GM12873 (cell line): ENCODE data around the gene ARMCX2.

ENCODE experiments used
- TF ChIP-seq, protein P1 (sequence below): IDR thresholded peaks from 2 replicates; pipeline ENCODE4 v1.5.1; 2012; ENCODE audit warnings: low read depth, mild to moderate bottlenecking, moderate library complexity, low read length, control low read depth; ENCODE audit not compliant: insufficient read depth; ENCODE audit errors: missing control alignments

The ARMCX2 gene

DNA sequence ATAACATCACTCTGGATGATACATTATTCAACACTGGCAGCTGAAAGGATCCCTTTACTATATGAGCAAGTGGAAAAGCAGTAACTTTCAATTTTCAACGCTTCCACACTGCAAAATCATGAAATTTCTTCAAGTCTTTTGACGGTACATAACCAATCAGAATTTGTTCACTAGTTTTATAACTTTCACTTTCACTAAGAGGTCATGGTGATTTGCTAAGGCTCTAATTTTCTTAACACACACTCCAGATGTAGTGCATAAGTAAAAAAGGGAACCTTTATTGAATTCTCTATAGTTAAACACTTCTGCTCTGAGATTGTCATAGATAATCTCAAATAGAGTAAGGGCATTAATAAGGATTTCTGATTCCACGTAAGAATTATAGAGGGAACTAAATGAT, 4.1 kb downstream of the ARMCX2 start:
- TF ChIP-seq, protein P1, sequence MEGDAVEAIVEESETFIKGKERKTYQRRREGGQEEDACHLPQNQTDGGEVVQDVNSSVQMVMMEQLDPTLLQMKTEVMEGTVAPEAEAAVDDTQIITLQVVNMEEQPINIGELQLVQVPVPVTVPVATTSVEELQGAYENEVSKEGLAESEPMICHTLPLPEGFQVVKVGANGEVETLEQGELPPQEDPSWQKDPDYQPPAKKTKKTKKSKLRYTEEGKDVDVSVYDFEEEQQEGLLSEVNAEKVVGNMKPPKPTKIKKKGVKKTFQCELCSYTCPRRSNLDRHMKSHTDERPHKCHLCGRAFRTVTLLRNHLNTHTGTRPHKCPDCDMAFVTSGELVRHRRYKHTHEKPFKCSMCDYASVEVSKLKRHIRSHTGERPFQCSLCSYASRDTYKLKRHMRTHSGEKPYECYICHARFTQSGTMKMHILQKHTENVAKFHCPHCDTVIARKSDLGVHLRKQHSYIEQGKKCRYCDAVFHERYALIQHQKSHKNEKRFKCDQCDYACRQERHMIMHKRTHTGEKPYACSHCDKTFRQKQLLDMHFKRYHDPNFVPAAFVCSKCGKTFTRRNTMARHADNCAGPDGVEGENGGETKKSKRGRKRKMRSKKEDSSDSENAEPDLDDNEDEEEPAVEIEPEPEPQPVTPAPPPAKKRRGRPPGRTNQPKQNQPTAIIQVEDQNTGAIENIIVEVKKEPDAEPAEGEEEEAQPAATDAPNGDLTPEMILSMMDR, result no peak

DNA sequence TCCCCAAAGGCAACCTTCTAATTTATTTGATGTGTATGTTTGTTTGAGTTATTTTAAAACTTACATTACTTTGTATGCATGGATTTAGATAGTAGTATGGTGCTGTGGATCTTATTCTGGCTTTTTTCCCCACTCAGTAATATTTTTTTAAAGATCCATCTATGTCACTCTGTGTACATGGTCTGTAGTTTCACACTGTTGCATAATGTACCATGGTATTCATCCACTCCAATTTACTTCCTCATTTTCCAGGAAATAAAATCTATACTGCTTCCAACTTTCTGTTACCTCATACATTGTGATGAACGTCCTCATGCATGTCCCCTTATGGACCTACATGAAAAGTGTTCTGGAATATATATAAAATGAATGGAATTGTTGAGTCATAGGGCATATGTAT, 17.6 kb downstream of the ARMCX2 start:
- TF ChIP-seq, protein P1, result no peak

DNA sequence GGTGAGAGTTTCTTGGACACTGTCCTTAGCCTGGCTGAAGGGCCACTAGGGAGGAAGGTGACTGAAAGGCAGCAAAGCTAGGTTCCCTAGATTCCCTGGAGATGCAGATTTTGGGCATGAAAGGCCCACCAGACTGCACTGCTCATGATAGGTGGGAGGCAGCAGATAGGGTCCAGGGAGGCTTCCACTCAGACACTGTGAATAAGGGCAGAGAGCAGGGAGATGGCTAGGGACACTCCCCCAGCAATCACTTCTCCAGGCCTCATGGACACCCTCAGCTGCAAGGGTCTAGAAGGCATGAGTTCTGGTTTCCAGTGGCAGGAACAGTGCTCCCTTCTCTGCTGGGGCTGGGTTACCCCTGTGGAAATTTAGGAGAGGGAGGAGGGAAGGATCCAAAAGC, 20.1 kb downstream of the ARMCX2 start:
- TF ChIP-seq, protein P1, result no peak

DNA sequence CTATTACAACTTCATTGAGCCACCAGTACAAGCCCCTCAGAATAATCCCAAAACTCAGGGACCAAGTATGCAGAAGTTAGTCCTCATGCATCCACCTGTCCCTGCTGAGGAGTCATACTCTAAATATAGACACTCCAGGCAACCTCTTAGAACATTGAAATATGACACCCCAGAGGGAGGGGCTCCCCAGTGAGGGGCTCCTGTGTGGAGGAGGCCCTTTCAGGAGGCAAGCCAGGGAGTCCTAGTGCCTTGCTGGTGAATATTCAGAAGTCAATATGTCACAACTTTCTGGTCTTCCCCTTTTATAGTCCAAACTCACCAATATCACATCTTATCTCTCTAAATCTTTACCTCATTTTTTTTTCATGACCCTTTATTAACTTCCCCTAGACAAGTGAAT, 40.3 kb downstream of the ARMCX2 start:
- TF ChIP-seq, protein P1, result no peak

DNA sequence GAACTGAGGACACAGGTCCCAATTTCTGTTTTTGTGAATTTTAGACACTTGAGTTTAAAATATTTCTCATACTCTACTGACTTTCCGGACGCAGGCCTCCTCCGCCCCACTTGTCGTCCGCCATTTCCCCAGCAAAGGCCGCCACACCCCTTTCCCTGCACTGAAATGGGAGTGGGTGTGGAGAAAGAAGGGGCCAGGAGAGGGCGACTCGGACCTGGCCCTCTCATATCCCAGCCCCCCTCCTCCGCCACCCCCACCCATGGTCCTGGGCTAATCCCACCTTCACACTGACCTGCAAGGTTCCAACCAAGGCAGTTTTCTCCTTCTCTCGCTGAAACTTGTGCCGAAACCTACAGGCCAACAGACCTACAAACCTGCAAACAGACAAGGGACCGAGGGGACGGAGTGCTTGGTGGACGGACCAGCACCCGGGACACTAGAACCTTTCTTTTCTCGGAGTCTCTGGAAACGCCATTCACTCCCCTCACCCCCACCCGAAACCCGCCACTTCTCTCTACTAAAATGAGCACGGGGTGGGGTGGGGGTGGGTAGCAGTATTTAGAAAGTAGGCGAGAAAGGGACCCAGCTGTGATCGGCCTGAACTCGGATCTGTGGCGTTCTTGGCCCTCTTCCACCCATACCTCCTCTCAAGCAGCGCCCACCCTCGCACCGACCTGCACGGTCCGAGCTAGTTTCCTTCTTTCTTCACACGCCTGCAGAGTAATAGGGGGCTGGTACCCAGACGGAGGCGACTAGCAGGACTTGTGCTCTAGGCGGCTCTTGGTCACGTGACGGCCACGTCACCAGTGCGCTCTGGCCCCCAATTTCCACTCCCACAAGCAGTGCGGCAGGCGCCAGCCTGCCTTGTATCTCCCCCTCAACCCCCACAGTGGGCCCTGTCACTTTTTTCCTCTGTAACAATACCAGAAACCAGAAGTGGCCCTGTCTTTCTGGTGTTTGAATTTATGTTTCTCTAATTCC, 42.1 kb downstream of the ARMCX2 start, which contains the start of gene ARMCX6:
Gene ARMCX6 (minus strand): TSS at position 790 of the 981 bp plus-strand sequence. CDS start 1,380 bp downstream, outside the sequence.
- TF ChIP-seq, protein P1, result peak; percentile 33

DNA sequence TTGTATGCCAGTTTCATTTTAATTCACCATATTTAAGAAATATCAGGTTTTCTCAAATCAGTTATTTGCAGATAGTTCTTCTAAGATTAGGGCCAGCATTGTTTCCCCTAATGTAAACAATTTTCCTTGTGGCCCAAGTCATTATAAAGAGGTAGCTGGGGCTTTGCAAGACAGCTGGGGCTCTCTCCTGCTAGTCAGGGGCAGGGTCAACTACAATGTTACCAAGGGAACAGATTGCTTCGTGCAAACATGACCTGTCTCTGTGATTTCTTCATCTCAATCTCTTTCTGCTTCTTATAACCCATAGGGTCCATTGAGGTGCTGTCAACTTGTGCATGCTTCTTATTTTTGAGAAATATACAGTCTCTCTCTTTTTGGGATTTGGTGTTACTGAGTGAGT, 53.9 kb downstream of the ARMCX2 start:
- TF ChIP-seq, protein P1, result no peak
